A673 (cell line): ENCODE data around the gene NMT1. TPM values are rescaled to one million over a fixed set of nuclear protein-coding genes. Genes with fewer than 3 reads are reported as not detected.

Experiments used
- BruUV-seq: library from RNA; stranded (reverse); fragments of 400-500 nt; replicated peaks from 2 replicates; lab custom pipeline; 2021; lab: Mats Ljungman, UMichigan
- CTCF ChIA-PET: fragments of 300-600 bp; sonication (Branson Sonifier 250); formaldehyde crosslinking; loops from one replicate; lab custom pipeline; 2022; ENCODE audit warnings: antibody characterized with exemption; lab: Charles Lee
- POLR2A ChIA-PET: fragments of 300-600 bp; sonication (Branson Sonifier 250); formaldehyde crosslinking; loops from one replicate; lab custom pipeline; 2022; ENCODE audit warnings: antibody characterized with exemption; ENCODE audit not compliant: low non-redundant PET; lab: Charles Lee
- DNase-seq: peaks from one replicate; pipeline ENCODE4 v3.0.0-alpha.2; 2015; ENCODE audit warnings: low spot score
- H3K27ac ChIP-seq: fragments of 200-600 bp; sonication (generic); 2 replicates; pipeline ENCODE4 v1.5.1; 2016; ENCODE audit warnings: mixed run types, low read depth, mild to moderate bottlenecking, mixed read lengths, antibody characterized with exemption, low read length; ENCODE audit not compliant: poor library complexity, severe bottlenecking
- H3K27me3 ChIP-seq: fragments of 200-600 bp; sonication (generic); replicated peaks from 2 replicates; pipeline ENCODE4 v1.6.1; 2017; ENCODE audit warnings: mixed run types, low read depth, mild to moderate bottlenecking, mixed read lengths, antibody characterized with exemption, low read length; ENCODE audit not compliant: insufficient read depth, poor library complexity
- H3K36me3 ChIP-seq: fragments of 200-600 bp; sonication (generic); 2 replicates; pipeline ENCODE4 v1.6.1; 2016; ENCODE audit warnings: mixed run types, mild to moderate bottlenecking, mixed read lengths, antibody characterized with exemption, low read length; ENCODE audit not compliant: insufficient read depth, poor library complexity, severe bottlenecking
- H3K4me1 ChIP-seq: fragments of 200-600 bp; sonication (generic); 2 replicates; pipeline ENCODE4 v1.6.1; 2017; ENCODE audit warnings: mixed run types, mild to moderate bottlenecking, mixed read lengths, antibody characterized with exemption, low read length; ENCODE audit not compliant: insufficient read depth, poor library complexity, severe bottlenecking
- H3K4me3 ChIP-seq: fragments of 200-600 bp; sonication (generic); 2 replicates; pipeline ENCODE4 v1.5.1; 2016; ENCODE audit warnings: low read depth, mixed run types, mild to moderate bottlenecking, mixed read lengths, low read length; ENCODE audit not compliant: poor library complexity, severe bottlenecking
- H3K9me3 ChIP-seq: fragments of 200-600 bp; sonication (generic); 2 replicates; pipeline ENCODE4 v1.6.1; 2016; ENCODE audit warnings: mixed run types, low read depth, mild to moderate bottlenecking, mixed read lengths, antibody characterized with exemption, low read length; ENCODE audit not compliant: poor library complexity, severe bottlenecking
- CTCF ChIP-seq: fragments of 300-800, 200-600 bp; sonication (generic); conservative IDR thresholded peaks from 2 replicates; pipeline ENCODE4 v1.5.1; 2017; ENCODE audit warnings: low read depth, mild to moderate bottlenecking, antibody characterized with exemption, low read length, moderate library complexity, mixed read lengths
- EZH2 ChIP-seq: fragments of 200-600 bp; sonication (generic); IDR thresholded peaks from 2 replicates; pipeline ENCODE4 v1.6.1; 2017; ENCODE audit warnings: borderline replicate concordance, low read depth, mild to moderate bottlenecking, mixed read lengths, antibody characterized with exemption, low read length; ENCODE audit not compliant: poor library complexity, severe bottlenecking
- intact Hi-C: fragments of 100-400 bp; cut with micrococcal nuclease; formaldehyde crosslinking; loops from one replicate; pipeline ENCODE4 v1.10.0; 2022; ENCODE audit not compliant: unreplicated experiment
- total RNA-seq: library from RNA; stranded (reverse); gene quantifications from 2 replicates; pipeline ENCODE4 v1.2.3, GENCODE V29; 2021

NMT1 gene
- total RNA-seq, 1 experiment from 2014 or later: 108 TPM

- POLR2A ChIA-PET: no interaction called here
Observed at GRCh38 chr17:45107293-45108010, 46.3 kb downstream of the NMT1 start.

DNA sequence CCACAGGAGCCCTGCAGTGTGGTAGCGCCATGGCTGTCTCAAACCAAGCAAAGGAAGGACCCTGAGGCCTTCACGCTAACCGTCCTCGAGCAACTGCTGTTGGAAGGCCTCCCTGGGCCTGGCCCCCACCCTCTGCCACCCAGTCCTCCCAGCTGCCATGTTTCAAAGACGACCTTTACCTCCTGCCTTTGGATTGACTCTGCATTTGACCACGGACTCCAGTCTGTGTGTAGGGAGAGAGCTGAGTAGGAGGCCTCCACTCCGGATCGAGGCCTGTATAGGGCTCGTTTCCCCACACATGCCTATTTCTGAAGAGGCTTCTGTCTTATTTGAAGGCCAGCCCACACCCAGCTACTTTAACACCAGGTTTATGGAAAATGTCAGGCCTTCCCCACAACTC is 46.9 kb downstream of the NMT1 start:
- no peak for TF ChIP-seq CTCF
- TF ChIP-seq EZH2: no peak
- Histone ChIP-seq H3K4me3 (no peak overlapping the region), H3K27ac (no peak overlapping the region), H3K27me3 (no peaks in the 10 kb centered on the region), H3K36me3 (peaks cover 17% of the 10 kb centered on the region), H3K9me3 (no peaks in the 10 kb centered on the region), H3K4me1 (no peaks in the 10 kb centered on the region)
- no peak for DNase-seq
- intact Hi-C loops: no loop called here
- CTCF ChIA-PET: no interaction called here
- POLR2A ChIA-PET: no interaction called here
- no TSS peak for BruUV-seq

More at GRCh38 chr17:45107293-45108010, 46.3 kb downstream of the NMT1 start:
- no peak for DNase-seq
- no peaks in the 10 kb centered on the region for H3K4me1 ChIP-seq
- no TSS peak for BruUV-seq
- intact Hi-C loops: no loop called here
- peaks cover 23% of the 10 kb centered on the region for H3K36me3 ChIP-seq
- H3K27ac ChIP-seq: no peak overlapping the region
- no peaks in the 10 kb centered on the region for H3K27me3 ChIP-seq
- no peak overlapping the region for H3K4me3 ChIP-seq
- CTCF ChIA-PET: no interaction called here
- TF ChIP-seq EZH2 (no peak), CTCF (no peak)
- no peaks in the 10 kb centered on the region for H3K9me3 ChIP-seq

GRCh38 chr17:45108595-45109521 is 47.7 kb downstream of the NMT1 start:
- Histone ChIP-seq H3K27ac (no peak overlapping the region), H3K9me3 (no peaks in the 10 kb centered on the region), H3K27me3 (no peaks in the 10 kb centered on the region), H3K4me3 (no peak overlapping the region), H3K36me3 (peaks cover 10% of the 10 kb centered on the region), H3K4me1 (no peaks in the 10 kb centered on the region)
- TF ChIP-seq CTCF (no peak), EZH2 (no peak)
- no peak for DNase-seq
- ChIA-PET CTCF (no interaction called here), POLR2A (no interaction called here)
- intact Hi-C loops: no loop called here
- no TSS peak for BruUV-seq
